HG03565 (cell line): ENCODE results near the gene PRND.
"Not testable (repeated sequence)": the region's sequence is repeated elsewhere in the genome, so short reads cannot be mapped to it uniquely, and the experiment has no call there.

ENCODE experiments used
- ATAC-seq: cut with Tn5 transposase; IDR thresholded peaks from one replicate; pipeline ENCODE4 v1.9.1; 2021; ENCODE audit warnings: mild to moderate bottlenecking, moderate library complexity; ENCODE audit not compliant: unreplicated experiment

The PRND gene

DNA sequence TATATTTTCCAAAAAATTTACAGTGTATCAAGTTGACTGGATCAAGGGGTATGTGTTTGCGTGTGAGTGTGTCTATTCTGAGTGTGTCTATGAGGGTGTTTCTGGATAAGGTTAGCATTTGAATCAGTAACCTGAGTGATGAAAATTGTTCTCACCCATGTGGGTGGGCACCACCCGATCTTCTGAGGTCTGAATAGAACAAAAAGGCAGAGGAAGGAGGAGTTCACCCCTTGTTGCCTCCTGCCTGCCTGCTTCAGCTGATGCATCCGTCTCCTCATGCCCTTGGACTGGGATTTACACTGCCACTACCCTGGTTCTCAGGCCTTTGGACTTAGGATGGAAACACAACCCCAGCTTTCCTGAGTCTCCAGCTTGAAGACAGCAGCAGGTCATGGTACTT lies 13.7 kb upstream of the PRND start:
- ATAC-seq, result no peak

DNA sequence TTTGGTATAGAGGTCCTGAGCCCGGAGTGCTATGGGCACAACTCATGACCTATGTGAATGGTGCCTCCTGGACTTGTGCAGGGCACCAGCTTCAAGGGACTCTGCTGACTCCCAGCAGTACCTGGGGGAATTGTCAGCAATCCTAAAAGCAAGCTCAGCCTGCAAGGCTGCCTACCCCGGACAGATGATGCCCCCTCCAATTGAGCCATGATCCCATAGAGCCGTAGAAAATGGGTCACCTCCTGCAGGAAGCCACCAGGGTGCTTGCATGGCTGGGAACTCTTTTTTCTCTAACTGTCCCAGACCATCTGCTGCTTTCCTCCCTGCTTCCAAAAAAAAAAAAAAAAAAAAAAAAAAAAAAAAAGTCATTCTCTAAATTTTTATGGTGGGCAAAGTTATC lies 12.9 kb upstream of the PRND start:
- no peak for ATAC-seq

DNA sequence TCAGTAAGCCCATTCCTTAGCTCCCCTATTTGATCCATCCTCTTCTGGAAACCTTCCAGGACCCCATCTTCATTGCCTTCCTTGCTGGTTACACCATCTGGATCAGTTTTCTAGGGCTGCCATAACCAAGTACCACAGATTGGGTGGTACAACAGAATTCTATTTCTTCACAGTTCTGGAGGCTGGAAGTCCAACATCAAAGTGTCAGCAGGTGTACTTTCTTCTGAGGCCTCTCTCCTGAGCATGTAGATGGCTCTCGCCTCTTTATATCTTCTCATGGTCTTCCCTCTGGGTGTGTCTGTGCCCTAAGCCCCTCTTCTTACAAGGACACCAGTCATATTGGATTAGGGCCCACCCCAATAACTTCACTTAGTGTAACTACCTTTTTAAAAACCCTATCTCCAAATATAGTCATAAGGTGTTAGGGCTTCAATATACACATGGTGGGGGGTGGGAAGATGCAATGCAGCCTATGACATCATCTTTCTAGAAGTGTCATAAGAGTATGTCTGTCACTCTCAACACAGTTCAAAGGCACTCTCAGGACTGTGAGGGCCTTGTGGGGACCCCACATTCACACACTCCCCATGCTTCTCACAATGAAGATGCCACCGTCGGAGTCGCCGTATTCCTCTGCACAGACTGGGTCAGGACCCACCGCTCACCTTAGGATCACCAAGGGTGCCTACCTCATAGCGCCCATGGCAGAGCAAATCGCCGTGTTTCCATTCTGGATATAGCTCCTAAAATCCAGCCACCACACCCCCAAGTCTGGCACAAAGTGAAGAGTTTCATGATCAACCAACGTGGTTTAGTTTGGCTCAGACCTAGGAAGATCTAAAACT lies 12.2 kb upstream of the PRND start:
- no peak for ATAC-seq

DNA sequence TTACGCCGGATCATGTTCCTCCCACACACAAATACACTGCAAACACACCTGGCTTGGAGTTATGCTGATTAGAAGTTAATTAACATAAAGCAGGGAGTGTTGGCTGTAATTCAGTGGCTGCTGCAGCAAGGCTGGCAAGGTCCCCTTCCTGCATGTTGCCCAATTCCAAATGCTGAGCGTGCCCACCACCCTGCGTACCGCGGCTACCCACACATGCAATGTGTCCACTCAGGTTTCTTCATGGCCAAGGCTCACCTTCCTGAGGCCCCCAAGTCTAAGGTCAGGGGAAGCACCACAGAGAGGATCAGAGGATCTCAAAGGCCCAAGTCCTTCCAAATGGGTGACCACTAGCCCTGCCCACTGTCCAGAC lies 11.6 kb upstream of the PRND start:
- ATAC-seq, result no peak

DNA sequence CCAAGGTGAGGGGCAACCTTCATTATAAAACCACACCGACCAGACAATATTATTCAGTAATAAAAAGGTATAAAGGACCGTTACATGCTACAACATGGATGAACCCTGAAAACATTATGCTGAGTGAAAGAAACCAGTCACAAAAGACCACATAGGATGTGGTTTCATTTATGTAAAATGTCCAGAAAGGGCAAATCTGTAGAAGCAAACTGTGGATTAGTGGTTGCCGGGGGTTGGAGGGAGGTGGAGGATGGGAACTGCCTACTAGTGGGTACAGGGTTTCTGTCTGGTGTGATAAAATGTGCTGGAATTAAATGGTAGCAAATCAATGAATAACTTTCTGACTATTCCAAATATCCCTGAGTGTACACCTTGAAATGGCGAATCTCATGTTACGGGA lies 10.2 kb upstream of the PRND start:
- no peak for ATAC-seq

DNA sequence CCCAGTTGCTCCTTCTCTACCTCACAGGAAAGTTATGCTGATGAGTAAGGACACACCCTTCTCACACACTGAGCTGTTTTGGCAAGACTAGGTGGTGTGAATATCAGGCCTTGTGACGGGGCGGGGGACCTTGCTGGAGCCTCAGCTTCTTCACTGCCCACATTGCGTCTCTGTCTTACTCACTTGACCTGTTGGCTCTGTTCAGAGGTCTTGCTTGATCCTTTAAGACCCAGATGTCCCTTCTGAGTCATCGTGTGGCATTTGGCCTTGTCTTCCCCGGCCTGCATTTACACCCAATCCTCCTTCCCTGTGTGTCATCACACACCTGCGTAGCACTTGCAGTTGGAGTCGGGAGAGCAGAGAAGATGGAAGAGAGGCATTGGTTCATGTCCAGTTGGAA lies 8.3 kb upstream of the PRND start:
- ATAC-seq, result no peak

DNA sequence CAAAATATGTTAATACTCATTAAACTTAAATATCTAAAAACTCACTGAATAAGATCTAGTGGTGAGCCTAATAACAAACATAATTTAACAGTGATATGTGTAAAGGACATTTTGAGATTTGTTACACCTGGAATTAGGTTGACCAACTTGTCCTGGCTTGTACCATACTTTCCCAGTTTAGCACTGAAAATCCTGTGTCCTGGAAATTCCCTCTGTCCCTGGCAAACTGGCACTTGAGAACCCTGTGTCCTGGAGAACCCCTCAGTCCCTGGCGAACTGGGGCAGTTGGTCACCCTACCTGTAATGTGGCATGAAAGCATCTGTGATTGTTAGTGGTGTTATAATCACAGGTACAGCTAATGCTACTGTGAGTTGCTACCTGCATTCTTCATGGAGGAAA lies 6.9 kb upstream of the PRND start:
- ATAC-seq, result no peak

DNA sequence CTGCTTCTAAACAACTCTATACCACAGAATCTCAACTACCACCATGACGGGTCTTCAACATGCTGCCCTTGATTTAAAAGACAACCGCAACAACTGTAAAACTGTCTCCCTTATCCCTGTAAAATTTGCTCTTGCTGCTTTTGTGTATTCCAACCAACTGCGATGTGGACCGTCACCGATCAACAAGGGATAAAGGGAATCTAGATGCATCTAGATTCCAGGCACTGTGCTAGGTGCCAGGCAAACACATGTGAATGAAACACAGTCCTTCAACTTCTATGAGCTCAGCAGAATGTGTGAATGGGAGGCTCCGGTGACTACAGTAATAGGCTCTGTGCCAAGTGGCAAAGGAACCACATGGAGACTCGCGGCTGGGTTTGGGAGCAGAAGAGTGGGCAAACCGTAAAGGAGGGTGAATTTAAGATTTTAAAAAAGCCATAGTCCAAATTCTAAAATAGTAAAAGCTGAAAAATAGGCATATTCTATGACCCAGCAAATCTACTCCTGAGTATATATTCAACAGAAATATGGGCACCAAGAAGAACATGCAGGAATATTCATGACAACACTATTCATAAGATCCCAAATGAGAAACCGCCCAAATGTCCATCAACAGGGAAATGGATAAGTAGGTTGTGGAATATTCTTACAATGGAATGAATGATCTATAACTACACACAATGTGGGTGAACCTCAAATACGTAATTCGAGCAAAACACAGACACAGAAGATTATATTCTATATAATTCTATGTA lies 3.7 kb upstream of the PRND start:
- ATAC-seq, result no peak

DNA sequence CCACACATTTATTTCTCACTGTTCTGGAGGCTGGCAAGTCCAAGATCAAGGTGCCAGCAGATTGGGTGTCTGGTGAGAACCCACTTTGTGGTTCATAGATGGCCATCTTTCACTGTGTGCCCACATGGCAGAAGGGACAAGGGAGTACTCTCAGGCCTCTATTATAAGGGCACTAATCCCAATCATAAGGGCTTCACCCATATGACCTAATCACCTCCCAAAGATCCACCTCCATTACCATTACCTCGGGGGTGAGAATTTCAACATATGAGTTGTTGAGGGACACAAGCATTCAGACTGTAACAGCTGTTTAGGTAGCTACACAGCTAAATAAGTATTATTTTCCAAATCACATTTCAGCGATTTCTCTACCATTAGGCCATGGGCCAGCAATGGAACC lies 2.5 kb upstream of the PRND start:
- ATAC-seq, result no peak

DNA sequence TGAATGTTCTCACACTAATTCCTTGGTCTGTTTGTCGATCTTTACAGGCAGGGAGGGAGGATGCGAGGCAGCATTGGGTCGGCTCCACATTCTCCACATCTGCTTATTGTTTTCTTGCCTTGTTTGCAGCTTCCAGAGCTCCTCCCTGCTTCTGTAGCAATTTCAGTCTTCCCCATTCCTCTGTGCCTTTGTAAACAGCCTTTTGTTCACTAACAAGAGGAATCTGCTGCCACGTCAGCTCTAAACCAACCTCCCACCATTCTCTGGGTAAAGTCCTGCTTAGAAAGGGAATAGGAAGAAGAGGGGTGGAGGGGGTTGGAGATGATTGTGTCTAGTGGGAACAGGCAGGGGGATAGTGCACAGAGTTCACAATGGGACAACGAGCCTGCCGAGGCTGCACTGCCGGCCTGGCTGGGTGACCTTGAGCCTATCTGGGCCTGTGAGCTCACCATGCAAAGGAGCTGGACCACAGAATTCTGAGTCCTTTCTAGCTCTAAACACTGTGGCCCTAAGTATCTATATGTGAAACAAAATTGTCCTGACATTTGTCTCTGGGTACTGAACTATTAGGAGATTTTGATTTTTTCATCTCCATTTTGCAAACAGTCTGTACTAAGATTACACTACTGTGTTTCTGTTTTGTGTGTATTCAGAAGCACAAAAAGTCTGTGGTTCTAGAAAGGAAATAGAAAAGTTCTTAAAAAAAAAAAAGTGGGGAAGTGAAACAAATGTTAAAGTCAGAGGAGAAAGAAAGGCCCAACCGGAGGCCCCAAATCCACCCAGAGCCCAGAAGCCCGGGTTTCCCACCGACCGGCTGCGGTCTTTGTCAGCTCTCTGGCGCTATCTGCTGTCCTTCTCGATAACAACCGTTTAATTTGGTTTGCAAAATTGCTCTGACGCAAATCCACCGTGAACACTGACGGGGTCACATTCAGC lies 1.4 kb upstream of the PRND start:
- peak; percentile 86 for ATAC-seq

DNA sequence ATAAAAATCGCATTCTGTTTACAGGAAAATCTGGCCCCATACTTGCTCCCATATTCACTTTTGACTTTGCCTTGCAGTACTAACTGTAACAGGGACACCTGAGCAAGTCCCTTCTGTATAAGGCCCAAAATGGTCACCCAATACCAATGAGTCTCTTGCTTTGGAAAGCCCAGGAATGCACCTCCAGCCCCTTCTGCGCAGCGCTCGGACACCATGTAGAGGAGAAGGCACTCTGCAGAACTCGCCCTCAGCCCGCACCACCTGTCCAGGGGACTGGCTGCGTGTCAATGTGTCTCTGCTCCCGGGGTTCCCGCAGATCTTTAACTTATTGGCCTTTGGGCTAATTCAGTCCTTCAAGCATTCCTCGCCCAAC lies 746 bp upstream of the PRND start:
- ATAC-seq, result no peak

DNA sequence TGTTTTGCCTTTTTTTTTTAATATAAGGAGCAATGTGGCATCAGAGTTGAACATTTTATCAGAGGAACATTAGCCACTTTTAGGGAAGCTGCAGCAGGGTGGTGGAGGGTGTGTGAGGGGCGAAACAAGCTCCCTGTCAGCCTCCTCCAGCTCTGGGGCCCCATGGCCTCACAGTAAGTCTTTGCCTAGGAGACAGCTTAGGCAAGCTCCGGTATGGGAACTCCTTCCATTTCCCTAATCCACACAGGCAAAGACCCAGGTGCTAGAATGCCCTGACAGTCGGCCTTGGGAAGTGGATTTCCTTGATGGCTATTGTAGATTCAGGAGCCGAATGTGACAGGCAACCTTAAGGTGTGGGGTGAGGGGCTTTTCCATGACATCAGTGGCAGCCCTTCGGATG lies 862 bp downstream of the PRND start:
- ATAC-seq, result no peak

DNA sequence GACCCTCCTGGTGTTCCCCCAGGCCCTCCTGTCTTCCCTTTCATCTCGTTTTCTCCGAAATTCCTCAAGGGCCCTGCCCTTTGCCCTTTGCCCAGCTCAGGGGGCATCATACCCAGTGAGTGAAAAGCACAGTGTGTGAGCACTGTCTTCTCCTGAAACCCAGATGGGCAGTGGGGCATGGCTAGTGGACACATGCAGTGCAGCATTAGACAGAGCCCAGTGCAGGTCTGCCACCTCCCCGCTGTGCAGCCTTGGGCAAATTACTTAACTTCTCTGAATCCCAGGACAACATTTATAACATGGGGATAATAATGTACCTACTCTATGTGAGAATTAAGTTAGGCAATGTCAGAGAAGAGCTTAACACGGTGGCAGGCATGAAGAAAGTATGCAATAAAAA lies 1.3 kb downstream of the PRND start:
- no peak for ATAC-seq

DNA sequence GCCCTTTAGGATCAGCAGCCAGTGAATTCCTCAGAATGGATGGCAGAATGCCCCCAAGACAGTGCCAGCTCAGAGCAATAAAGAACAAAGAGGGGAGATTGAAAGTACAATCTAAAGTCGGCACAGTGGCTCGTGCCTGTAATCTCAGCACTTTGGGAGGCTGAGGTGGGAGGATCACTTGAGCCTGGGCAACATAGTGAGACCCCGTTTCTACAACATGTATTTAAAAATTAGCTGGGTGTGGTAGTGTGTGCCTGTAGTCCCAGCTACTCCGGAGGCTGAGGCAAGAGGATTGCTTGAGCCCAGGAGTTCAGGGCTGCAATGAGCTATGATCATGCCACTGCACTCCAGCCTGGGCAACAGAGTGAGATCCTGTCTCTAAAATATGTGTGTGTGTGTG lies 1.8 kb downstream of the PRND start:
- not testable (repeated sequence) for ATAC-seq

DNA sequence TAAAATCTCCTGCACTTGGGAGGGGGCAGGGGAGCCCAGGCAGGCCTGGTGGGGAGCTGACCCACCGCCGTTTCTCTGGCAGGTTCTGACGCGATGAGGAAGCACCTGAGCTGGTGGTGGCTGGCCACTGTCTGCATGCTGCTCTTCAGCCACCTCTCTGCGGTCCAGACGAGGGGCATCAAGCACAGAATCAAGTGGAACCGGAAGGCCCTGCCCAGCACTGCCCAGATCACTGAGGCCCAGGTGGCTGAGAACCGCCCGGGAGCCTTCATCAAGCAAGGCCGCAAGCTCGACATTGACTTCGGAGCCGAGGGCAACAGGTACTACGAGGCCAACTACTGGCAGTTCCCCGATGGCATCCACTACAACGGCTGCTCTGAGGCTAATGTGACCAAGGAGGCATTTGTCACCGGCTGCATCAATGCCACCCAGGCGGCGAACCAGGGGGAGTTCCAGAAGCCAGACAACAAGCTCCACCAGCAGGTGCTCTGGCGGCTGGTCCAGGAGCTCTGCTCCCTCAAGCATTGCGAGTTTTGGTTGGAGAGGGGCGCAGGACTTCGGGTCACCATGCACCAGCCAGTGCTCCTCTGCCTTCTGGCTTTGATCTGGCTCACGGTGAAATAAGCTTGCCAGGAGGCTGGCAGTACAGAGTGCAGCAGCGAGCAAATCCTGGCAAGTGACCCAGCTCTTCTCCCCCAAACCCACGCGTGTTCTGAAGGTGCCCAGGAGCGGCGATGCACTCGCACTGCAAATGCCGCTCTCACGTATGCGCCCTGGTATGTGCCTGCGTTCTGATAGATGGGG lies 3.0 kb downstream of the PRND start:
- ATAC-seq, result no peak

DNA sequence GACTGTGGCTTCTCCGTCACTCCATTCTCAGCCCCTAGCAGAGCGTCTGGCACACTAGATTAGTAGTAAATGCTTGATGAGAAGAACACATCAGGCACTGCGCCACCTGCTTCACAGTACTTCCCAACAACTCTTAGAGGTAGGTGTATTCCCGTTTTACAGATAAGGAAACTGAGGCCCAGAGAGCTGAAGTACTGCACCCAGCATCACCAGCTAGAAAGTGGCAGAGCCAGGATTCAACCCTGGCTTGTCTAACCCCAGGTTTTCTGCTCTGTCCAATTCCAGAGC lies 3.5 kb downstream of the PRND start:
- ATAC-seq, result no peak

DNA sequence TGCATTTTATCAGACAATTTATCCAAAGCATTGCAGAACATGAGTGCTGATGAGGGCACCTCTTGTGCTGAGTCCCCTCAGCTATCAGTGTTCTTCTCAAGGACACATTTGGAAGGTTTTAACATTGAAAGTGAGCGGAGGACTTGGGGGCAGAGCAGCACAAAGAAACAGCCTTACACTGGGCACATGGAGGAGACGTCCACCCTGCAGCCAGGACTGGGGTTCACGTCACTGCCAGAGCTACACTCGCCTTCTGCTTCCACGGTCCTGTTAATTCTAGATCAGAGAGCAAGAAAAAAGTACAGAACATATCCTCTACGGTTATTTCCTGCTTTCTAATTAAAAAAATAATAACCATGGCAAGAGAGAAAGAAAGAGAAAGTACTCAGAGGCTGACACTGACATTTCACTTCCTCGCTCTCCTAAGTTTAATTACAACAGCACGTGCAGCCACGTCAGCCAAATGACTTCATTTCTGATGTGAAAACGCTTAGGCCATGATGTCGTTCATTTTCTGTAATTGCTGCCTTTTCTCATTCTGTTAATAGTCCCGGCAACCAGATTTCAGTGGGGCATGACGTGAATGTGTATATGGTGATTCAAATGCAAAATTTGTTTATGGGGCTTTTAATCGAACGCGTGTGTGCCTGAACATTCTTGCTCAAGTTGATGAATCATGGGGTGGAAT lies 5.1 kb downstream of the PRND start:
- peak; percentile 70 for ATAC-seq

DNA sequence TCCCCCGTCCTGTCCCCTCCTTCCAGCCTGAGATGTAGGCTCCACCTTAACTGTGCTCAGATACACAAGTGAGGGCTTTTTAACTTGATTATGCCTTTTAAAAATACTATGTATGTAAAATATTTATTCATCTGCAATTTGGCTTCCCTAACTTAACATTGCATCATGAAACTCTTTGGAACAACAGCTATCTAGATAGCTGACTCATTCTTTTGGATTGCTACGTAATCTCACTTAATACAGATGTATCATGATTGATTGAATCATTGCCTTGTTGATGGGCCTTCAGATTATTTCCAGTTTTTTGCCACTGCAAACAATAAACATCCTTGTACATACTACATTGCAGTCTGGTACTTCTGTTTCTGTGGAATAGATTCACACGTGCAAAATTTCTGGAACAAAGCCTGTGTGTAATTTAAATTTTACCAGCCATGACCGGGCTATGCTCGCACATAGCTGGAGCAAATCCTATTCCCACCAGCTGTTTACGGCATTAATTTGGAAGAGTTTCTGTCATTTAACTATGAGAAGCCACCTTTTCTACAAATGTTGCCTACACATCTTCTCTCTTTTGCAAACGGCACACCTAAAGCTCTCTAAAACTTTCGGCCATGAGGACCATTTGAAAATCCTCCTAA lies 6.5 kb downstream of the PRND start:
- ATAC-seq, result no peak

DNA sequence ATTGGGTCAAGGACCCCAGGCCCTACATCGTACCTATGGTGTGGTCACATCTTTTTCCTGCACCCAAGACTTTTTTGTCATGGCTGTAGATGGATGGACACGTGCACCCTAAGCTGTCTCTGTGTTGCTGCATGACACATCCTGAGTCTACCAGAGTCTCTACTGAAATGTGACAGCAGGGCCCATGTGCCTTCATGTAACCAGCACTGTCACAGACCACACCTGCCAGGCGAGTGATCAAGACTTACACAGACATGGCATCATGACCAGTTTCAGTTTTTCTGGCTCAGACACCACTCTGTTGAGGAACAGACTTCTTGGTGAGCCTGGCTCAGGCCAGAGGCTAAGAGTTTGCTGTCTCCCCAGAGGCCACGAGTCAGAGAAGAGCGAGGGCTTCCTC lies 7.6 kb downstream of the PRND start:
- no peak for ATAC-seq

DNA sequence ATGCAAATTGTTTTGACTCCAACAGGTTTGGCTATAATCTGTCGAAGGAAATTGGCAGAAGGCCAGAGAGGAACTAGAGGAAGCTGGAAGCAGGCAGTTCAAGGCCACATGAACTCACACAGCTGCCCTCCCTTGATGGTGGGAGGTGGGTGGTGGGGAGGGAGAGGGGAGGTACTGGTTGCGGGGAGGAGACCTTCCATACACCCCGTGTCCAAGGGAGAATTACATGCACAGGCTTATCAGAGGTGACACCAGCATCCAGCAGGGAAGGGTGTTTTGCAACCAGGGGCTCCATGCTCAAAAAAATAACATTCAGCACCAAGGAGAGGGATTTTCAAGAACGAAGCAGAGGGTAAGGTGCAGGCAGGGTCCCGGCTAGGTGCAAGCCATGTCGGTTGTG lies 9.1 kb downstream of the PRND start:
- ATAC-seq, result no peak
